Measurements from ENCODE around the gene ZNF48. TPM values are rescaled to one million over a fixed set of nuclear protein-coding genes. Genes with fewer than 3 reads are reported as not detected.

Gene ZNF48
- total RNA-seq = 5.2 and 6.7 TPM in 2 replicates

GRCh38 chr16:30395155-30395991, at the start of gene ZNF48:
ZNF48 (plus strand) TSS chr16:30395420; CDS start chr16:30395795, 375 bp downstream.

GRCh38 chr16:30355144-30355953, 39.9 kb upstream of the ZNF48 start, which contains the start of gene CD2BP2:
CD2BP2 (minus strand) TSS chr16:30355308; CDS start chr16:30354681, 627 bp downstream.

DNA sequence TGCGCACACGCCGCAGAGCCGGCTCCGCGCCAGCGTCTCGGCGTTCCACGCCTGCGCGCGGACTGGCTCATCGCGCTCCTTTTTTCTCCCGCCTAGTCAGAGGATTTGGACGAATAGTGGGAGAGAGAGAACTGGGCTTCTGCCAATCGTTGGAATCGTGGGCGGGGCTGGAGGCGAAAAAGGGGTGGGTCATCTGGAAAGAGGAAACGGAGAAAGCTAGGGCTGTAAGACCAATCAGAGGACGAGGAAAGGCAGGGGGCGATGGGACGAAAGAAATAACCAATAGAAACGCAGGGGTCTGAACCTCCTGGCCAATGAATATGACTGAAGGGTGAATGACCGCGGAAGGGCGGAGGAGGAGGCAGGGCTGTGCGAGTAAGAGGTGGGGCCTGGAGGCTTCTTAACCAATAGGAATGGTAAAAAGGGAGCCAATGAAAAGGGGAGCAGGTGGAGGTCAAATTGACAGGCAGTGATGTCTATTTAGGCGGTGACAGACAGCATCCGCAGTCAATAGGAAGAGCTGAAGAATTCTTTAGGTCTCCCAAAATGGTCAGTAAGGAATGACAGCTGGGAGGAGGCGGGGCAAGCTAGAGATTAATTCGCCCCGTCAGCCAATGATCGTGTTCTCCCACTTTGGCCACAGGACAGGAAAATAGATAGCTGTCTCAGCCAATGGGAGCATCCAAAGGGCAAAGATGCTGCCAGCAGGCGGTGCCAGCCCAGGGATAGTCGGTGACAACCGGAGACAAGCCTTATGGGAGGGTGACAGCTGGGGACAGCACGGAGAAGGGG, 24.6 kb upstream of the ZNF48 start, which contains the start of gene TBC1D10B:
TSS of gene TBC1D10B (minus strand) at position 39 of the 792 bp plus-strand sequence. CDS start 311 bp downstream, outside the sequence.

GRCh38 chr16:30374538-30374937, 20.7 kb upstream of the ZNF48 start, which contains the start of gene MYL11:
MYL11 (plus strand) TSS chr16:30374802; CDS start chr16:30374858, 56 bp downstream.

DNA sequence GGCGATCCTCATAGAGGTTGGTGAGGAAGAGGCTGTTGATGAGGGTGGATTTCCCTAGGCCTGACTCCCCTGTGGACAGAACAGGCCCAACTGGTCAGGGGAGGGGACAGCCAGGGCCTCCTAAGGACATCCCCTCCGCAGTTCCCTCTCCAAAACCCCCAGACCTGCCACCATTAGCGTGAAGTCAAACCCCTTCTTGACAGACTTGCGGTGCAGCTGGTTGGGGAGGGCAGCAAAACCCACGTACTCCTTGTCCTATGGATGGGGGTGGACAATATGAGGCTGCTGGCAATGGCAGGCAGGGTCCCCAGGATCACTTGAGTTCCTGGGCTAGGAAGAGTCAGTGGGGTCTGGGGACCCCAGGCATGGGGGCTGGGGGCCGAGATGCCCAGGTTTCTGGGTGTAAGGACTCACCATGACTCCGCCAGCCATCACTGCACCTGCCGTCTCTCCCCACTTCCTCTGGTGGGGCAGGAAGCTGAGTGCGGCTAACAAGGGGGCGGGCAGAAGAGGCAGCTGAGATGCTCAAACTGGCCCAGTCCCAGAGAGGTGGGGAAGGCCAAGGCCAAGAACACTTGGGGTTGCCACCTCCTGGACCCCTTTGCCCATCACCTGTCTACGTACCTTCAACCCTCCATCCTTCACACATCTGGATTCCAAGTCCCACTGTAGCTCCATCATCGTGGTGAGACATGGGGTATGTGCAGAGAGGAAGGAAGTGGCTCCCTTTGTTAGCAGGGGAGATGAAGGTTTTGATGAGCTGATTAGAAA, 12.9 kb upstream of the ZNF48 start, which contains the start of gene SEPTIN1:
TSS of gene SEPTIN1 (minus strand) at position 451 of the 771 bp plus-strand sequence. CDS start at position 432, 19 bp downstream.

GRCh38 chr16:30407102-30407803, 12.0 kb downstream of the ZNF48 start, which contains the start of gene ZNF771:
ZNF771 (plus strand) TSS chr16:30407606; CDS start chr16:30408054, 448 bp downstream.

DNA sequence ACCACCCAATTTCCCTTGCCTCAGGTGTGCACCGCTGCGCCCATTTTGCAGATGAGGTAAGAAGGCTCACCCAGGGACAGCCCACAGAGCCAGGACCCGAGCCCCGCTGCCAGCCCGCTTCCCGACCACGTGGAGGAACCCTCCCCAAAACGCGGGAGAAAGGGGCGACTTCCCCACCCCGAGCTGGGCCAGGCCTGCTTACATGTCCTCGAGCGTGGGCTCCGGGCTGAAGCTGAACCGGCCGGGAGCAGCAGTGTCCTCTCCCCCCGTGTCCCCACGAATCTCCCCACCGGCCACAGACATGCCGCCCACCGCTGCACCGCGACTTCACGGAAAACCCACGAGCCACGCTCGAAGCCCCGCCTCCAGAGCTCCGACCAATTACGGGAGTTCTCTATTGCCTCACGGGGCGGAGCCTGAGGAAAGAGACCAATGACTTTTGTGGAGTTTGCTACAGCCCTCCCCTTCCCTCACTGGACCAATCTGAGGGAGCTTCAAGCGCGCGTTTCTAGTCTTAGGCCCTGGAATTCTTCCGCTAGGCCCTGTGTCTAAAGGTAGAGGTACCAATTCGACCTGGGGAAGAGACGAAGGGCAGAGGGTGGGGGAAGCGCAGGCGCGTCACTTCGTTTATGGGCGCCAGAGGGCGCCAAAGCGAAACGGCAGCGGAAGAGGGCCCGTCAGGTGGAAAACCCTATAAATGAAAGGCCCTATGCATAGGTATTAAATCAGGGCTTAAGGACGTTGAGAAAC, 34.6 kb downstream of the ZNF48 start, which contains the start of gene DCTPP1:
TSS of gene DCTPP1 (minus strand) at position 353 of the 750 bp plus-strand sequence. CDS start at position 303, 50 bp downstream.

GRCh38 chr16:30445408-30446202, 50.4 kb downstream of the ZNF48 start, which contains the start of gene SEPHS2:
SEPHS2 (minus strand) TSS chr16:30445874; CDS start chr16:30445727, 147 bp downstream.

Other genes with a start within 250 kb of the ZNF48 start
- gene CORO1A, start 211.8 kb upstream of the ZNF48 start, total RNA-seq = 10.9 and 15.5 TPM in 2 replicates
- gene BOLA2B, start 201.8 kb upstream of the ZNF48 start, total RNA-seq = 177 and 301 TPM in 2 replicates
- gene SLX1A, start 201.5 kb upstream of the ZNF48 start, total RNA-seq = 45.4 and 53.1 TPM in 2 replicates
- gene SULT1A3, start 196.2 kb upstream of the ZNF48 start, total RNA-seq = 2.4 and 5.3 TPM in 2 replicates
- 2.0 TPM in 1 of 2 replicates, not detected in the other for gene NPIPB13, start 146.9 kb upstream of the ZNF48 start, total RNA-seq
- gene CD2BP2, start 40.1 kb upstream of the ZNF48 start, total RNA-seq = 47.6 and 63.2 TPM in 2 replicates
- gene TBC1D10B, start 24.9 kb upstream of the ZNF48 start, total RNA-seq = 33.5 and 36.0 TPM in 2 replicates
- gene MYL11, start 20.6 kb upstream of the ZNF48 start, total RNA-seq = not detected in 2 replicates
- gene SEPTIN1, start 12.9 kb upstream of the ZNF48 start, total RNA-seq = not detected in 2 replicates
- gene ZNF771, start 12.2 kb downstream of the ZNF48 start, total RNA-seq = 7.7 and 9.0 TPM in 2 replicates
- 44.7 and 66.1 TPM in 2 replicates for gene DCTPP1, start 34.6 kb downstream of the ZNF48 start, total RNA-seq
- 15.9 and 20.4 TPM in 2 replicates for gene SEPHS2, start 50.5 kb downstream of the ZNF48 start, total RNA-seq
- not detected in 2 replicates for gene ITGAL, start 77.3 kb downstream of the ZNF48 start, total RNA-seq
- 34.9 and 44.1 TPM in 2 replicates for gene ZNF768, start 131.1 kb downstream of the ZNF48 start, total RNA-seq
- 5.7 and 7.0 TPM in 2 replicates for gene ZNF747, start 139.4 kb downstream of the ZNF48 start, total RNA-seq
- gene ZNF764, start 163.0 kb downstream of the ZNF48 start, total RNA-seq = 2.7 and 4.8 TPM in 2 replicates
- 7.9 and 9.8 TPM in 2 replicates for gene ZNF688, start 176.3 kb downstream of the ZNF48 start, total RNA-seq
- gene ZNF785, start 190.3 kb downstream of the ZNF48 start, total RNA-seq = 1.7 and 2.3 TPM in 2 replicates
- 4.9 and 5.8 TPM in 2 replicates for gene ZNF689, start 215.0 kb downstream of the ZNF48 start, total RNA-seq

Measured in hair follicular keratinocyte (primary cell).